HepG2 (cell line): ENCODE results near the gene F12. TPM values are rescaled to one million over a fixed set of nuclear protein-coding genes. Genes with fewer than 3 reads are reported as not detected.

Experiments used
- ARID4A ChIP-seq: sonication (generic); formaldehyde crosslinking; IDR thresholded peaks from 2 replicates; pipeline ENCODE4 v1.5.0; 2020; ENCODE audit warnings: mild to moderate bottlenecking, missing genetic modification reagents, borderline replicate concordance
- CHD2 ChIP-seq: IDR thresholded peaks from 2 replicates; pipeline ENCODE4 v1.6.1; 2011; ENCODE audit warnings: low read depth, low read length, improper control_type of control experiment
- DR1 ChIP-seq: sonication (generic); formaldehyde crosslinking; IDR thresholded peaks from 2 replicates; pipeline ENCODE4 v1.8.0; 2021; ENCODE audit warnings: mild to moderate bottlenecking, missing genetic modification reagents, inconsistent platforms
- ETV6 ChIP-seq: sonication (generic); formaldehyde crosslinking; conservative IDR thresholded peaks from 2 replicates; pipeline ENCODE4 v1.4.0; 2020; ENCODE audit warnings: missing genetic modification reagents
- HCFC1 ChIP-seq: fragments of 150-350 bp; IDR thresholded peaks from 2 replicates; pipeline ENCODE4 v1.6.1; 2014; ENCODE audit warnings: low read depth, low read length
- HDAC1 ChIP-seq: sonication (generic); formaldehyde crosslinking; IDR thresholded peaks from 2 replicates; pipeline ENCODE4 v1.5.1; 2020; ENCODE audit warnings: mild to moderate bottlenecking, missing genetic modification reagents
- HDAC2 ChIP-seq: sonication (generic); formaldehyde crosslinking; IDR thresholded peaks from 2 replicates; pipeline ENCODE4 v1.4.0; 2020; ENCODE audit warnings: missing genetic modification reagents
- HDAC6 ChIP-seq: fragments of 200-600 bp; sonication (generic); IDR thresholded peaks from 2 replicates; pipeline ENCODE4 v1.7.0; 2017; ENCODE audit warnings: mild to moderate bottlenecking, antibody characterized with exemption, low read length, low read depth
- KDM2A ChIP-seq: sonication (generic); formaldehyde crosslinking; IDR thresholded peaks from 2 replicates; pipeline ENCODE4 v1.4.0; 2020; ENCODE audit warnings: low read depth, missing genetic modification reagents, borderline replicate concordance
- NONO ChIP-seq, 2 experiments: fragments of 450-650 bp in 1 of 2; sonication (generic) in 1 of 2; formaldehyde crosslinking in 1 of 2; IDR thresholded peaks in 1 of 2; conservative IDR thresholded peaks in 1 of 2; 2 replicates each; pipeline versions ENCODE4 v1.6.1 to v1.8.0; 2017 to 2022; ENCODE audit warnings: mild to moderate bottlenecking in 1 of 2, missing genetic modification reagents in 1 of 2, moderate library complexity in 1 of 2
- RARA ChIP-seq: IDR thresholded peaks from 2 replicates; pipeline ENCODE4 v1.6.1; 2016; ENCODE audit warnings: missing genetic modification reagents, missing compliant biosample characterization
- ZNF484 ChIP-seq: sonication (generic); formaldehyde crosslinking; IDR thresholded peaks from 2 replicates; pipeline ENCODE4 v1.5.1; 2020; ENCODE audit warnings: mild to moderate bottlenecking, low read depth, missing genetic modification reagents, borderline replicate concordance
- ZNF550 ChIP-seq: sonication (generic); formaldehyde crosslinking; IDR thresholded peaks from 2 replicates; pipeline ENCODE4 v1.4.0; 2020; ENCODE audit warnings: mild to moderate bottlenecking, missing genetic modification reagents, borderline replicate concordance
- ZNF614 ChIP-seq: IDR thresholded peaks from 2 replicates; pipeline ENCODE4 v1.6.1; 2018; ENCODE audit warnings: missing biosample characterization, missing genetic modification reagents, inconsistent platforms, borderline replicate concordance
- ZNF766 ChIP-seq: sonication (generic); formaldehyde crosslinking; IDR thresholded peaks from 2 replicates; pipeline ENCODE4 v1.5.0; 2020; ENCODE audit warnings: missing genetic modification reagents, borderline replicate concordance
- polyA plus RNA-seq, 8 experiments: library from polyadenylated mRNA; depleted of rRNA in 3 of 8; stranded (reverse) in 7 of 8; unstranded in 1 of 8; fragments of >200 nt; fragmentation: Illumina TruSeq in 4 of 8; extraction: Trizol in 4 of 8; gene quantifications; 2 replicates each; pipeline versions ENCODE4 v1.2.1 to v1.2.3, GENCODE V29; 2011 to 2016; ENCODE audit warnings: low read depth in 4 of 8, missing spikeins in 1 of 8, mixed read lengths in 1 of 8; ENCODE audit not compliant: insufficient read depth in 1 of 8
- total RNA-seq, 5 experiments: library from RNA; depleted of rRNA; stranded (reverse); fragments of >200 nt; fragmentation: Illumina TruSeq; extraction: Trizol; gene quantifications; 2 replicates each; pipeline ENCODE4 v1.2.3, GENCODE V29; 2016; ENCODE audit warnings: low read depth in 1 of 5
- TF ChIP-seq, protein P1 (sequence below): sonication (generic); formaldehyde crosslinking; IDR thresholded peaks from 2 replicates; pipeline ENCODE4 v1.5.1; 2020; ENCODE audit warnings: mild to moderate bottlenecking, missing genetic modification reagents, moderate library complexity
- TF ChIP-seq, protein P2 (sequence below): sonication (generic); formaldehyde crosslinking; IDR thresholded peaks from 2 replicates; pipeline ENCODE4 v1.4.0; 2020; ENCODE audit warnings: missing genetic modification reagents
- TF ChIP-seq, protein P3 (sequence below): sonication (generic); formaldehyde crosslinking; IDR thresholded peaks from 2 replicates; pipeline ENCODE4 v1.4.0; 2020; ENCODE audit warnings: low read depth, missing genetic modification reagents

F12 gene
- total and polyA plus RNA-seq, 2 of the 13 experiments (the other 11 are each of a cell fraction or from before 2014, with no cell fraction given): 2.5 to 3.0 TPM

GRCh38 chr5:177454397-177455035 lies 45.2 kb upstream of the F12 start (continued):
- TF ChIP-seq ARID4A (CRISPR knock-in tag) (peak; percentile 45; the same call in 1 of the 2 replicates), HDAC2 (CRISPR knock-in tag) (no peak), DR1 (no peak), CHD2 (no peak; the same call in 1 of the 2 replicates), ZNF614 (CRISPR knock-in tag) (peak; percentile 41; the same call in 1 of the 2 replicates), RARA (CRISPR knock-in tag) (0 out of 2 replicates have a peak, but pooled peaks have one; percentile 9), ZNF484 (CRISPR knock-in tag) (no peak), NONO (IDR thresholded peaks at IDR 0.05) (no peak), NONO (CRISPR knock-in tag; conservative IDR thresholded peaks at IDR 0.05) (0 out of 2 replicates have a peak, but pooled peaks have one; percentile 50), HDAC1 (CRISPR knock-in tag) (peak; percentile 63), ZNF550 (CRISPR knock-in tag) (no peak), KDM2A (CRISPR knock-in tag) (peak; percentile 83), ETV6 (CRISPR knock-in tag) (no peak), HCFC1 (peak; percentile 16; the same call in 1 of the 2 replicates), HDAC6 (no peak), ZNF766 (CRISPR knock-in tag) (no peak)
- TF ChIP-seq, protein P1, sequence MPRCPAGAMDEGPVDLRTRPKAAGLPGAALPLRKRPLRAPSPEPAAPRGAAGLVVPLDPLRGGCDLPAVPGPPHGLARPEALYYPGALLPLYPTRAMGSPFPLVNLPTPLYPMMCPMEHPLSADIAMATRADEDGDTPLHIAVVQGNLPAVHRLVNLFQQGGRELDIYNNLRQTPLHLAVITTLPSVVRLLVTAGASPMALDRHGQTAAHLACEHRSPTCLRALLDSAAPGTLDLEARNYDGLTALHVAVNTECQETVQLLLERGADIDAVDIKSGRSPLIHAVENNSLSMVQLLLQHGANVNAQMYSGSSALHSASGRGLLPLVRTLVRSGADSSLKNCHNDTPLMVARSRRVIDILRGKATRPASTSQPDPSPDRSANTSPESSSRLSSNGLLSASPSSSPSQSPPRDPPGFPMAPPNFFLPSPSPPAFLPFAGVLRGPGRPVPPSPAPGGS (CRISPR knock-in tag): no peak
- TF ChIP-seq, protein P2, sequence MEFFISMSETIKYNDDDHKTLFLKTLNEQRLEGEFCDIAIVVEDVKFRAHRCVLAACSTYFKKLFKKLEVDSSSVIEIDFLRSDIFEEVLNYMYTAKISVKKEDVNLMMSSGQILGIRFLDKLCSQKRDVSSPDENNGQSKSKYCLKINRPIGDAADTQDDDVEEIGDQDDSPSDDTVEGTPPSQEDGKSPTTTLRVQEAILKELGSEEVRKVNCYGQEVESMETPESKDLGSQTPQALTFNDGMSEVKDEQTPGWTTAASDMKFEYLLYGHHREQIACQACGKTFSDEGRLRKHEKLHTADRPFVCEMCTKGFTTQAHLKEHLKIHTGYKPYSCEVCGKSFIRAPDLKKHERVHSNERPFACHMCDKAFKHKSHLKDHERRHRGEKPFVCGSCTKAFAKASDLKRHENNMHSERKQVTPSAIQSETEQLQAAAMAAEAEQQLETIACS (CRISPR knock-in tag): peak; percentile 67
- TF ChIP-seq, protein P3, sequence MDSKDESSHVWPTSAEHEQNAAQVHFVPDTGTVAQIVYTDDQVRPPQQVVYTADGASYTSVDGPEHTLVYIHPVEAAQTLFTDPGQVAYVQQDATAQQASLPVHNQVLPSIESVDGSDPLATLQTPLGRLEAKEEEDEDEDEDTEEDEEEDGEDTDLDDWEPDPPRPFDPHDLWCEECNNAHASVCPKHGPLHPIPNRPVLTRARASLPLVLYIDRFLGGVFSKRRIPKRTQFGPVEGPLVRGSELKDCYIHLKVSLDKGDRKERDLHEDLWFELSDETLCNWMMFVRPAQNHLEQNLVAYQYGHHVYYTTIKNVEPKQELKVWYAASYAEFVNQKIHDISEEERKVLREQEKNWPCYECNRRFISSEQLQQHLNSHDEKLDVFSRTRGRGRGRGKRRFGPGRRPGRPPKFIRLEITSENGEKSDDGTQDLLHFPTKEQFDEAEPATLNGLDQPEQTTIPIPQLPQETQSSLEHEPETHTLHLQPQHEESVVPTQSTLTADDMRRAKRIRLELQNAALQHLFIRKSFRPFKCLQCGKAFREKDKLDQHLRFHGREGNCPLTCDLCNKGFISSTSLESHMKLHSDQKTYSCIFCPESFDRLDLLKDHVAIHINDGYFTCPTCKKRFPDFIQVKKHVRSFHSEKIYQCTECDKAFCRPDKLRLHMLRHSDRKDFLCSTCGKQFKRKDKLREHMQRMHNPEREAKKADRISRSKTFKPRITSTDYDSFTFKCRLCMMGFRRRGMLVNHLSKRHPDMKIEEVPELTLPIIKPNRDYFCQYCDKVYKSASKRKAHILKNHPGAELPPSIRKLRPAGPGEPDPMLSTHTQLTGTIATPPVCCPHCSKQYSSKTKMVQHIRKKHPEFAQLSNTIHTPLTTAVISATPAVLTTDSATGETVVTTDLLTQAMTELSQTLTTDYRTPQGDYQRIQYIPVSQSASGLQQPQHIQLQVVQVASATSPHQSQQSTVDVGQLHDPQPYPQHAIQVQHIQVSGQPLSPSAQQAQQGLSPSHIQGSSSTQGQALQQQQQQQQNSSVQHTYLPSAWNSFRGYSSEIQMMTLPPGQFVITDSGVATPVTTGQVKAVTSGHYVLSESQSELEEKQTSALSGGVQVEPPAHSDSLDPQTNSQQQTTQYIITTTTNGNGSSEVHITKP (CRISPR knock-in tag): no peak
